Hepatocyte (in vitro differentiated cells): ENCODE measurements around the gene ABCC3. TPM values are rescaled to one million over a fixed set of nuclear protein-coding genes. Genes with fewer than 3 reads are reported as not detected.

Experiments
- DNase-seq: peaks from one replicate; pipeline ENCODE4 v3.0.0-alpha.2; 2016; ENCODE audit warnings: low spot score
- H2AFZ ChIP-seq: fragments of 200-600 bp; sonication (generic); 2 replicates; pipeline ENCODE4 v1.6.0; 2016; ENCODE audit warnings: antibody characterized with exemption, mild to moderate bottlenecking
- H3K27ac ChIP-seq: fragments of 200-600 bp; sonication (generic); 2 replicates; pipeline ENCODE4 v1.5.1; 2016; ENCODE audit warnings: mild to moderate bottlenecking
- H3K27me3 ChIP-seq: fragments of 200-600 bp; sonication (generic); 2 replicates; pipeline ENCODE4 v1.6.1; 2016
- H3K36me3 ChIP-seq: fragments of 200-600 bp; sonication (generic); replicated peaks from 2 replicates; pipeline ENCODE4 v1.5.1; 2016; ENCODE audit warnings: low read depth; ENCODE audit not compliant: insufficient read depth
- H3K4me1 ChIP-seq: fragments of 200-600 bp; sonication (generic); 2 replicates; pipeline ENCODE4 v1.5.1; 2016; ENCODE audit warnings: mild to moderate bottlenecking, moderate library complexity; ENCODE audit not compliant: insufficient read depth
- H3K4me2 ChIP-seq: fragments of 200-600 bp; sonication (generic); 2 replicates; pipeline ENCODE4 v1.6.0; 2016
- H3K4me3 ChIP-seq: fragments of 200-600 bp; sonication (generic); 2 replicates; pipeline ENCODE4 v1.5.1; 2016; ENCODE audit warnings: mild to moderate bottlenecking
- H3K79me2 ChIP-seq: fragments of 200-600 bp; sonication (generic); 2 replicates; pipeline ENCODE4 v1.6.0; 2017; ENCODE audit warnings: mild to moderate bottlenecking
- H3K9me2 ChIP-seq: fragments of 200-600 bp; sonication (generic); replicated peaks from 2 replicates; pipeline ENCODE4 v1.6.0; 2017; ENCODE audit warnings: mild to moderate bottlenecking; ENCODE audit not compliant: insufficient read depth
- H3K9me3 ChIP-seq: fragments of 200-600 bp; sonication (generic); 2 replicates; pipeline ENCODE4 v1.5.1; 2016; ENCODE audit warnings: low read depth, mild to moderate bottlenecking
- H4K20me1 ChIP-seq: fragments of 200-600 bp; sonication (generic); 2 replicates; pipeline ENCODE4 v1.6.0; 2016; ENCODE audit warnings: mild to moderate bottlenecking; ENCODE audit not compliant: insufficient read depth, poor library complexity, severe bottlenecking
- EZH2 ChIP-seq: fragments of 200-600 bp; sonication (generic); IDR thresholded peaks from 2 replicates; pipeline ENCODE4 v1.6.1; 2016; ENCODE audit warnings: antibody characterized with exemption, mild to moderate bottlenecking, borderline replicate concordance
- EZH2phosphoT487 ChIP-seq: fragments of 200-600 bp; sonication (generic); IDR thresholded peaks from one replicate; pipeline ENCODE4 v1.6.1; 2018; ENCODE audit warnings: antibody characterized with exemption, mild to moderate bottlenecking, low read depth, moderate library complexity; ENCODE audit not compliant: unreplicated experiment, severe bottlenecking
- WGBS: methylation state at CpG from one replicate; pipeline ENCODE4 v1.1.6; 2016; ENCODE audit warnings: low lambda C conversion rate; ENCODE audit errors: missing lambda C conversion rate; 5-methylcytosine and 5-hydroxymethylcytosine counted together
- polyA plus RNA-seq: library from polyadenylated mRNA; unstranded; fragments of >200 nt; fragmentation: Nextera tagmentation; extraction: Ambion mirVana; gene quantifications from 2 replicates; pipeline ENCODE4 v1.2.1, GENCODE V29; 2016
- total RNA-seq: library from RNA; depleted of rRNA; stranded (reverse); fragments of >200 nt; gene quantifications from 2 replicates; pipeline ENCODE4 v1.2.3, GENCODE V29; 2014
- TF ChIP-seq, protein P1 (sequence below): fragments of 200-600 bp; sonication (generic); IDR thresholded peaks from 2 replicates; pipeline ENCODE4 v1.5.1; 2016; ENCODE audit warnings: antibody characterized with exemption, mild to moderate bottlenecking; ENCODE audit not compliant: poor library complexity

The ABCC3 gene
- total and polyA plus RNA-seq, 2 experiments from 2014 or later = 16.9 to 18.1 TPM

DNA sequence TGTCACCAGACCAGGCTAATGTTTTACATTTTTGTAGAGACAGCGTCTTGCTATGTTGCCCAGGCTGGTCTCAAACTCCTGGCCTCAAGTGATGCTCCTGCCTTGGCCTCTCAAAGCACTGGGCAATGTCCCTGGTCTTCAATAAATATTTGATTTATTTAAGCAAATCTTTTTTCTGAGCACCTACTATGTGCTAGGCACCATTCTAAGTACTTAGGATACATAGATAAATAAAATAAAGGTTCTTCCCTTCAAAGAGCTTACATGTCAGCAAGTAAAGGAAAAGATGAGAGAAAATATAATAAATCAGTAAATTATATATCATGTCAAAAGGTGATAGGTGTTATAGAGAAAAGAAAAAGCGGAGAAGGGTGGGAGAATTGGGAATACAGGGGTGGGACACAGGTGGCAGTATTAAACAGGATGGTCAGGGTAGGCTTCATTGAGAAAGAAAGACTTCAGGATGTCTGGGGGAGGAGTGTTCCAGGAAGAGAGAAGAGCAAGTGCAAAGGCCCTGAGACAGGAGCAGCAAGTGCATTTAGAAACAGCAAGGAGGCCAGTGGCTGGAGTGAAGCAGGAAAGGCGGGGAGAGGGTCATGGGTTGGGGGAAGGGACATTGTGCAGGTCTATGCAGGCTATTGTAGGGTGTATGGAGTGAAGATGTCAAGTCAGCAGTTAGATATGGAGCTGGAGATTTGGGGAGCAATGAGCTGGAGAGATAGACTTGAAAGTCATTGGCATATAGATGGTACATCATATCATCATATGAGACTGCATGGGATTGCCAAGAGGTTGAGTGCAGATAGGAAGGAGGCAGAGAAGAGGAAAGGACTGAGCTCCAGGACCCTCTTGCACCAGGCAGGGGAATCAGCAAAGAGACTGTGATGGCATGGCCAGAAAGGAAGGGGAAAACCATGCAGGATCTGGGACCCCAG lies 11.3 kb downstream of the ABCC3 start:
- TF ChIP-seq, protein P1, sequence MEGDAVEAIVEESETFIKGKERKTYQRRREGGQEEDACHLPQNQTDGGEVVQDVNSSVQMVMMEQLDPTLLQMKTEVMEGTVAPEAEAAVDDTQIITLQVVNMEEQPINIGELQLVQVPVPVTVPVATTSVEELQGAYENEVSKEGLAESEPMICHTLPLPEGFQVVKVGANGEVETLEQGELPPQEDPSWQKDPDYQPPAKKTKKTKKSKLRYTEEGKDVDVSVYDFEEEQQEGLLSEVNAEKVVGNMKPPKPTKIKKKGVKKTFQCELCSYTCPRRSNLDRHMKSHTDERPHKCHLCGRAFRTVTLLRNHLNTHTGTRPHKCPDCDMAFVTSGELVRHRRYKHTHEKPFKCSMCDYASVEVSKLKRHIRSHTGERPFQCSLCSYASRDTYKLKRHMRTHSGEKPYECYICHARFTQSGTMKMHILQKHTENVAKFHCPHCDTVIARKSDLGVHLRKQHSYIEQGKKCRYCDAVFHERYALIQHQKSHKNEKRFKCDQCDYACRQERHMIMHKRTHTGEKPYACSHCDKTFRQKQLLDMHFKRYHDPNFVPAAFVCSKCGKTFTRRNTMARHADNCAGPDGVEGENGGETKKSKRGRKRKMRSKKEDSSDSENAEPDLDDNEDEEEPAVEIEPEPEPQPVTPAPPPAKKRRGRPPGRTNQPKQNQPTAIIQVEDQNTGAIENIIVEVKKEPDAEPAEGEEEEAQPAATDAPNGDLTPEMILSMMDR = no peak
- TF ChIP-seq EZH2phosphoT487 (no peak), EZH2 (no peak)
- Histone ChIP-seq H3K27me3 (no peaks in the 10 kb centered on the region), H3K4me3 (no peak overlapping the region), H3K4me2 (no peak overlapping the region), H4K20me1 (no peaks in the 10 kb centered on the region), H3K27ac (no peak overlapping the region), H3K4me1 (peaks cover 19% of the 10 kb centered on the region), H2AFZ (no peak overlapping the region), H3K9me2 (no peaks in the 10 kb centered on the region), H3K36me3 (no peaks in the 10 kb centered on the region), H3K79me2 (no peaks in the 10 kb centered on the region), H3K9me3 (no peaks in the 10 kb centered on the region)
- 99% methylated on average over 3 of the region's 3 CpGs for WGBS
- DNase-seq = no peak

GRCh38 chr17:50647187-50647586 lies 12.5 kb downstream of the ABCC3 start:
- Histone ChIP-seq H3K4me2 (no peak overlapping the region), H2AFZ (no peak overlapping the region), H3K9me2 (no peaks in the 10 kb centered on the region), H3K27me3 (no peaks in the 10 kb centered on the region), H3K9me3 (no peaks in the 10 kb centered on the region), H3K4me1 (peaks cover 10% of the 10 kb centered on the region), H3K36me3 (no peaks in the 10 kb centered on the region), H3K79me2 (no peaks in the 10 kb centered on the region), H3K27ac (no peak overlapping the region), H4K20me1 (no peaks in the 10 kb centered on the region), H3K4me3 (no peak overlapping the region)
- TF ChIP-seq EZH2 (no peak), EZH2phosphoT487 (no peak)
- TF ChIP-seq, protein P1 = no peak
- 95% methylated on average over 2 of the region's 2 CpGs for WGBS
- DNase-seq = no peak

- H3K4me3 ChIP-seq = no peak overlapping the region
- H3K4me1 ChIP-seq = no peaks in the 10 kb centered on the region
- no peak overlapping the region for H2AFZ ChIP-seq
- TF ChIP-seq EZH2 (no peak), EZH2phosphoT487 (no peak)
- TF ChIP-seq, protein P1 = no peak
- WGBS = 84% methylated on average over 7 of the region's 7 CpGs
- H3K9me2 ChIP-seq = no peaks in the 10 kb centered on the region
- H4K20me1 ChIP-seq = no peaks in the 10 kb centered on the region
- no peaks in the 10 kb centered on the region for H3K9me3 ChIP-seq
- no peaks in the 10 kb centered on the region for H3K79me2 ChIP-seq
- H3K4me2 ChIP-seq = no peak overlapping the region
- no peak overlapping the region for H3K27ac ChIP-seq
- H3K36me3 ChIP-seq = no peaks in the 10 kb centered on the region
- no peaks in the 10 kb centered on the region for H3K27me3 ChIP-seq
- DNase-seq = no peak
These were observed 14.6 kb downstream of the ABCC3 start for GRCh38 chr17:50649042-50649908.
